Gastroesophageal sphincter (tissue), 3 donors: Measurements from ENCODE around the gene CSPG4.
A peak's percentile ranks its signal among the peaks of the same experiment; 100 is the strongest.

Source experiments
- POLR2A ChIP-seq, 2 donors: fragments of 450-650 bp; IDR thresholded peaks; one replicate each; pipeline ENCODE4 v1.6.1; 2017; ENCODE audit warnings: antibody characterized with exemption in 2 of 2, mild to moderate bottlenecking in 2 of 2, moderate library complexity in 1 of 2
- POLR2AphosphoS5 ChIP-seq: sonication (generic); formaldehyde crosslinking; IDR thresholded peaks from one replicate; pipeline ENCODE4 v1.6.1; 2017; ENCODE audit warnings: antibody characterized with exemption
- TF ChIP-seq, protein P1 (sequence below), 4 experiments: fragments of 200-600 bp in 2 of 4; fragments of 450-650 bp in 2 of 4; sonication (generic) in 1 of 4; IDR thresholded peaks; one replicate each; pipeline ENCODE4 v1.5.1; 2017 to 2019; ENCODE audit warnings: antibody characterized with exemption in 4 of 4, mild to moderate bottlenecking in 2 of 4, moderate library complexity in 2 of 4

DNA sequence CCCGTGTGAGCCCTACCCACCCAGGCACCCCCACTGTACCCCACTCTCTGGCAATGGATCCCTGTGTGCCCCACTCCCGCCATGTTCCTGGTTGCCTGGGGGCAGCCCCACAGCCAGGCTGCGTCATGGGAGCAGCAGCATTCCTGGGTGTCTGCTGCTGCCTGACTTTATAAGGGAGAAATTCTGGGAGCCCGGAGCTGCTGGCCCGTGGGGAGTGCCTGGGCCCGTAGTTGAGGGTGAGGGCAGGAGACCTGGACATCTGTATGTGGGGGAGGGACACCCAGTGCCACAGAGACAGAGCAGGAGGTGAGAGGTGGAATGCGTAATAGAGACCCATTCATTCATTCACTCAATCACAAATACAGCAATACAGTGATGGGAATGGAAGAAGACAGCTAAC is 15.1 kb downstream of the CSPG4 start:
- TF ChIP-seq, protein P1, sequence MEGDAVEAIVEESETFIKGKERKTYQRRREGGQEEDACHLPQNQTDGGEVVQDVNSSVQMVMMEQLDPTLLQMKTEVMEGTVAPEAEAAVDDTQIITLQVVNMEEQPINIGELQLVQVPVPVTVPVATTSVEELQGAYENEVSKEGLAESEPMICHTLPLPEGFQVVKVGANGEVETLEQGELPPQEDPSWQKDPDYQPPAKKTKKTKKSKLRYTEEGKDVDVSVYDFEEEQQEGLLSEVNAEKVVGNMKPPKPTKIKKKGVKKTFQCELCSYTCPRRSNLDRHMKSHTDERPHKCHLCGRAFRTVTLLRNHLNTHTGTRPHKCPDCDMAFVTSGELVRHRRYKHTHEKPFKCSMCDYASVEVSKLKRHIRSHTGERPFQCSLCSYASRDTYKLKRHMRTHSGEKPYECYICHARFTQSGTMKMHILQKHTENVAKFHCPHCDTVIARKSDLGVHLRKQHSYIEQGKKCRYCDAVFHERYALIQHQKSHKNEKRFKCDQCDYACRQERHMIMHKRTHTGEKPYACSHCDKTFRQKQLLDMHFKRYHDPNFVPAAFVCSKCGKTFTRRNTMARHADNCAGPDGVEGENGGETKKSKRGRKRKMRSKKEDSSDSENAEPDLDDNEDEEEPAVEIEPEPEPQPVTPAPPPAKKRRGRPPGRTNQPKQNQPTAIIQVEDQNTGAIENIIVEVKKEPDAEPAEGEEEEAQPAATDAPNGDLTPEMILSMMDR (IDR thresholded peaks at IDR 0.05) = no peak
- TF ChIP-seq POLR2AphosphoS5 = peak; percentile 66
- no peak for TF ChIP-seq POLR2A (IDR thresholded peaks at IDR 0.05)
